Measurements from ENCODE around the gene PALS2. TPM values are rescaled to one million over a fixed set of nuclear protein-coding genes. Genes with fewer than 3 reads are reported as not detected.

Gene PALS2
- total RNA-seq, 1 experiment from 2014 or later = 13.3 TPM

- peak; percentile 17 for DNase-seq (ENCODE audit: low read depth)
These were observed 17.9 kb downstream of the PALS2 start for GRCh38 chr7:24591152-24591551.

- peak; percentile 34 for DNase-seq (ENCODE audit: low read depth)
These were observed 22.6 kb downstream of the PALS2 start for GRCh38 chr7:24595671-24596418.

- DNase-seq (ENCODE audit: low read depth) = no peak
These were observed 23.8 kb downstream of the PALS2 start for GRCh38 chr7:24597014-24597413.

- no peak for DNase-seq (ENCODE audit: low read depth)
These were observed 28.3 kb downstream of the PALS2 start for GRCh38 chr7:24601600-24601999.

DNA sequence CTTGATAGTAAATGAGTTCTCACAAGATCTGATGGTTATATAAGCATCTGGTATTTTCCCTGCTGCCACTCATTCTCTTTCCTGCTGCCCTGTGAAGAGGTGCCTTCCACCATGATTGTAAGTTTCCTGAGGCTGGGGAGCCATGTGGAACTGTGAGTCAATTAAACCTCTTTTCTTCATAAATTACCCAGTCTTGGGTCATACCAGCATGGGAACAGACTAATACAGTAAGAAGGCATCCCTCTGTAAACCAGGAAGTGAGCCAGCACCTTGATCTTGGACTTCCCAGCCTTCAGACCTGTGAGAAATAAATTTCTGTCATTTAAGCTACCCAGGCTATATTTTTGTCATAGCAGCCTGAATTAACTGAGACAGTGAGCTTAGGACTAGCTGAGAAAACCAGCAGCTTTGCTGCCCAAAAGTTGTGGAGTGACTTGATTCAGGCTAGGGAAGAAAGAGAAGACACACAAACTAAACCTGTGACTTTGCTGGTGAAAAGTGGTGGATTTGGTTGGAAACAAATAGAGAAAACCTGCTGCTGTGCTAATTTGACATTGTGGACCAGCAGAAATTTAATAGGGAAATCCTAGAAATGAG lies 29.7 kb downstream of the PALS2 start:
- DNase-seq (ENCODE audit: low read depth) = no peak

- no peak for DNase-seq (ENCODE audit: low read depth)
These were observed 31.4 kb downstream of the PALS2 start for GRCh38 chr7:24604630-24605029.

DNA sequence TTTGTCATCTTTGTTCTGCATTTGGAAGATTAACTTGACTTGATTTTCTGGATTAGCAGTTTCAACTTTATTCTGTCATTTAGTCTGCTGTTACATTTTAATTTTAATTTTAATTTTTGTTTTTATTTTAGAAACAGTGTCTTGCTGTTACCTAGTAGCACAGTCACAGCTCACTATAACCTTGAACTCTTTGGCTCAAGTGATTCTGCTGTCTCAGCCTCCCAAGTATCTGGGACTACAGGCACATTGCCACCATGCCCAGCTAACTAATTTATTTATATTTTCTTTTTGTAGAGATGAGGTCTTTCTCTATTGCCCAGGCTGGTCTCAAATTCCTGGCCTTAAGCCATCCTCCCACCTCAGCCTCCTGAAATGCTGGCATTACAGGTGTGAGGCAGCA lies 35.3 kb downstream of the PALS2 start:
- DNase-seq (ENCODE audit: low read depth) = no peak

DNA sequence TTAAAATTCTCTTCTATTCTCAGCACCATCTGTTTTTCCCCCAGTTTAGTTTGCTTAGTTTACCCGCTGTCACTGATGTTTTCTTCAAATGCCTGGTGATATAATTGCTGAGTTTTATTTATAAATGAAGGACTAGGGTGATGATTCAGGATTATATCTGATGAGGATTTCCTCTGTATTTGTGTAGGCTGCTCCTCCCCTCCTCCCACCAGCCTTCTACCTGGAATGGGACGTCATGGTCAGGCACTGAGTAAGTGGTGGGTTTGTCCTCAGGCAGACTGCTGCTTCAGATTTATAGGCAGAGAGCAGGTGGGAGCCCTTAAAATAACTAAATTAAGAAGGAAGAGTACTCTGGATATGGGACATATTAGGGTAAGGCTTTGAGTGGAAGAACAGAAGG lies 35.8 kb downstream of the PALS2 start:
- DNase-seq (ENCODE audit: low read depth) = no peak

DNA sequence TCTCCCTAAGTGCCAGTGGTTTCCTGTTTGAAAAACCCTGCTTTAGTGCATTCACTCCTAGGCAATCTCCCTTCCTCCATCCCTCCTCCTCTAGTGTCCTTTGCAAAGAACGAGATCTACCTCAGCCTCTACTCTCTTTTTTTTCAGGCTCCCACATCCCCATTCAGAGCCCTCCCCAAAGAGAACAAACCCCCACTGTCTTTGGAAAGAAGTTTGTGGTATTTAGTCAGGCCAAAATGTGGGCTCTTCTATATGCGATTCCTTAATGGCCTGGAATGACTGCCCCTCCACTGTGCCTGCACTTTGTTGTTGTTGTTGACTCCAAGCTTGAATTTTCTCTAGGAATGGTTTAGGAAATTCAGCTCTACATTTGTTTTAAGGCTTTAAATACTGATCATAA lies 36.3 kb downstream of the PALS2 start:
- no peak for DNase-seq (ENCODE audit: low read depth)

- DNase-seq (ENCODE audit: low read depth) = no peak
These were observed 37.9 kb downstream of the PALS2 start for GRCh38 chr7:24611130-24611529.

DNA sequence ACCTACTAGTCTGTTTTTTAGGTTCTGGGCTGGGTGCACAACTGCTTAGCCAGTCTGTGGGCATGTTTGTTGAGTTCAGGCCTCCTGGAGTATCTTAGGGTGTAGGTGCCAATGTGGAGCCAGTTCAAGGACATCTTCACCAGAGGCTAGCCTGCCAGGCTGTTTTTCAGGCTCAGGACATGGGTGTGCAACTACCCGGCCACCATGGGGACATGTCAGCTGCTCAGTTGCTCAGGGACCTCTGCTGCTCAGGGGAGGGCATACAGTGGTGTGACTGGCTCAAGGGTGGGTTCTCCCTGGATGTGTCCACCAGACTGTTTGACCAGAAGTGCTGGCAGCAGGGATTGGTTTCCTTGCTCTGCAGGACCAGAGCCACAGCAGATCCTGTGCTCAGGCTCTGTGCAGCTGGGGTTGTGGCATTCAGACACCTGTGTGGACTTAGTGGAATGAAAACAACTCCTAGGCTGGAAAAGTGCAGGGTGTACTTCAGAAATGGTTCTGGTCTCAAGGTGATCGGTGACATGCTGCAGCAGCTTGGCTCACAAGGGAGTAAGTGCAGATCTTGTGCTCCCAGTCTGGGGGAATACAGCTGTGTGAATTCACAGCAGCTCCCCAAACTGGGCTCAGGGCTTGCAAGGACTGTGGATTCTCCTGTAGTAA lies 44.8 kb downstream of the PALS2 start:
- DNase-seq (ENCODE audit: low read depth) = no peak

GRCh38 chr7:24619978-24620377 lies 46.7 kb downstream of the PALS2 start:
- no peak for DNase-seq (ENCODE audit: low read depth)

DNA sequence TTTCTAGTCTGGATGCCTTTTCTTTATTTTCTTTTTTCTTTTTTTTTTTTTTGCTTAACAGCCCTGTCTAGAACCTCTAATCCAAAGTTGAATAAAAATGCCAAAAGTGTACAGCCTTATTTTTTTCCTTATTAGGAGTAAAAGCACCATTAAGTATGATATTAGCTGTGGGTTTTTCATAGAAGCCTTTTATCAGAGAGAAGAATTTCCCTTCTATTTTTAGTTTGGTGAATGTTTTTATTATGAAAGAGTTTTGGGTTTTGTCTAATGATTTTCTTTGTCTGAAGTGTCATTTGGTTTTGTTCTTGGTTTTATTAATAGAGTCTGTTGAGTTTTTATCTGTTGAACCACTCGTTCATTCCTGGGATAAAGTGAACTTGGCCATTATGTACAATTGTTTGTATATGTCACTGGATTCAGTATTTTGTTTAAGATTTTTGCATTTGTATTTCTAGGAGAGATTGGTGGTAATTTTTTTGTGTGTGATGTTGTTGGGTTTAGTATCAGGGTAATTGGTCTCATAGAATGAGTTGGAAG lies 49.5 kb downstream of the PALS2 start:
- no peak for DNase-seq (ENCODE audit: low read depth)

Other genes with a start within 250 kb of the PALS2 start
- gene GSDME, start 184.0 kb downstream of the PALS2 start, total RNA-seq (2014; rRNA removed; shearing (Covaris generic)) = 20.2 and 24.9 TPM in 2 replicates